Measurements from ENCODE around the gene PDE4B. TPM values are rescaled to one million over a fixed set of nuclear protein-coding genes. Genes with fewer than 3 reads are reported as not detected.

Gene PDE4B
- total and polyA plus RNA-seq, 9 of the 15 experiments (the other 6 are each of a cell fraction or from before 2014, with no cell fraction given): 0.09 TPM; not detected in 8

- no peak for TF ChIP-seq ATF3 (IDR thresholded peaks at IDR 0.05)
- TF ChIP-seq ATF3 (CRISPR knock-in tag; conservative IDR thresholded peaks at IDR 0.05): no peak
- TF ChIP-seq SMAD3 (CRISPR knock-in tag; conservative IDR thresholded peaks at IDR 0.05): no peak
- no peak for TF ChIP-seq RNF2 (IDR thresholded peaks at IDR 0.05)
- no peak for TF ChIP-seq EHMT2 (IDR thresholded peaks at IDR 0.05)
- no peak for TF ChIP-seq PPARD (CRISPR knock-in tag; IDR thresholded peaks at IDR 0.05)
- no peak for TF ChIP-seq ARID1B (IDR thresholded peaks at IDR 0.05)
- no peak for TF ChIP-seq GABPB1 (CRISPR knock-in tag; IDR thresholded peaks at IDR 0.05)
Observed at GRCh38 chr1:65938506-65938905, 145.8 kb downstream of the PDE4B start (continued).

- no peaks in the 10 kb centered on the region for H3K4me1 ChIP-seq (replicated peaks in 1 of 2; ENCODE audit: control insufficient read depth in 2 of 2, insufficient read depth in 2 of 2, low read length in 2 of 2)
- ATAC-seq (no peak), DNase-seq (ENCODE audit: extremely low read depth in 1 of 4, low spot score in 3 of 4) (no peak), FAIRE-seq (no peak)
- no peaks in the 10 kb centered on the region for H4K20me1 ChIP-seq (replicated peaks; ENCODE audit: control insufficient read depth, insufficient read depth, low read length)
- ChIA-PET CTCF (ENCODE audit: low intra/inter-chr PET ratio) (no interaction called here), POLR2A (no interaction called here)
- no peaks in the 10 kb centered on the region for H3K36me3 ChIP-seq (ENCODE audit: control insufficient read depth, insufficient read depth, low read length)
- BruUV-seq (replicated peaks): no TSS peak
- in situ Hi-C loops (cut with MboI): loop anchor here (25.0 kb wide), 2 partner anchors 727 to 852 kb away; no protein-coding TSS in a partner anchor
- H3K4me3 ChIP-seq: no peak overlapping the region
- no peak overlapping the region for H3K9ac ChIP-seq (ENCODE audit: insufficient read depth in 1 of 2, low read depth in 2 of 2, low read length in 2 of 2)
- no peaks in the 10 kb centered on the region for H3K79me2 ChIP-seq (ENCODE audit: control insufficient read depth, insufficient read depth, low read length)
- intact Hi-C loops (cut with micrococcal nuclease): no loop called here
- H2AFZ ChIP-seq (ENCODE audit: low read depth, low read length): no peak overlapping the region
- no peak overlapping the region for H3K4me2 ChIP-seq (ENCODE audit: insufficient read depth, low read length)
- H3K27ac ChIP-seq (ENCODE audit: extremely low read depth, low read depth, low read length): no peak overlapping the region
- no peaks in the 10 kb centered on the region for H3K27me3 ChIP-seq (ENCODE audit: control insufficient read depth in 2 of 2, insufficient read depth in 2 of 2, low read length in 2 of 2)
- H3K9me3 ChIP-seq (replicated peaks; ENCODE audit: control insufficient read depth, insufficient read depth, low read depth, low read length): no peaks in the 10 kb centered on the region
- H3K9me1 ChIP-seq (ENCODE audit: control insufficient read depth, insufficient read depth, low read length): no peaks in the 10 kb centered on the region
- TF ChIP-seq ZNF561 (CRISPR knock-in tag; conservative IDR thresholded peaks at IDR 0.05) (no peak), PCBP1 (IDR thresholded peaks at IDR 0.05; ENCODE audit: low read depth, low read length, poor library complexity, severe bottlenecking) (no peak), SIRT6 (IDR thresholded peaks at IDR 0.05; ENCODE audit: low read depth, low read length) (no peak), TAF9B (IDR thresholded peaks at IDR 0.05; ENCODE audit: partially characterized antibody) (no peak), ZNF431 (CRISPR knock-in tag; IDR thresholded peaks at IDR 0.05) (no peak), CREB5 (CRISPR knock-in tag; IDR thresholded peaks at IDR 0.05) (no peak), ZBTB33 (CRISPR knock-in tag; IDR thresholded peaks at IDR 0.05) (no peak), BMI1 (IDR thresholded peaks at IDR 0.05; ENCODE audit: low read length) (no peak), CBX1 (IDR thresholded peaks at IDR 0.05; ENCODE audit: low read depth) (no peak), ZSCAN29 (IDR thresholded peaks at IDR 0.05) (no peak), E2F4 (CRISPR knock-in tag; IDR thresholded peaks at IDR 0.05; ENCODE audit: low read depth) (no peak), ZNF586 (CRISPR knock-in tag; conservative IDR thresholded peaks at IDR 0.05) (no peak)
Observed at GRCh38 chr1:65939191-65939590, 146.5 kb downstream of the PDE4B start.
